ENCODE measurements around the gene ENAH.

DNA sequence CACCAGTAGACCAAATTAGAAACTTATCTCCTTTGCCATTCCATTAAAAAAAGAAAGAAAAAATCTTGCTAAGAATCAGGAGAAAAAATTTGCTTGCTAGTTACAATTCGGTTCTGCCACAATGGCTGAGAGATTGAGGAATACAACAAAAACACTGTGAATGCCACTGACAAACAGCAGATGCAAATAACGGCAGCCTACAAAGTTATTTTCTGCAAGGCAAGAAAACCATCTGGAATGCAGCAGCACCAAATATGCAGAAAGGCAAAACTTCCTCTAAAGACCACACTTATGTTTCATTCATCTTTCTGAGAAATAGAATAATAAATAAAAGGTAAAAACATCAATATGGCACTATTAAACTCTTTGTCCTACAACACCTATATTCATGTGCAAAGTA is 75.7 kb downstream of the ENAH start:
- TF ChIP-seq, protein P1, sequence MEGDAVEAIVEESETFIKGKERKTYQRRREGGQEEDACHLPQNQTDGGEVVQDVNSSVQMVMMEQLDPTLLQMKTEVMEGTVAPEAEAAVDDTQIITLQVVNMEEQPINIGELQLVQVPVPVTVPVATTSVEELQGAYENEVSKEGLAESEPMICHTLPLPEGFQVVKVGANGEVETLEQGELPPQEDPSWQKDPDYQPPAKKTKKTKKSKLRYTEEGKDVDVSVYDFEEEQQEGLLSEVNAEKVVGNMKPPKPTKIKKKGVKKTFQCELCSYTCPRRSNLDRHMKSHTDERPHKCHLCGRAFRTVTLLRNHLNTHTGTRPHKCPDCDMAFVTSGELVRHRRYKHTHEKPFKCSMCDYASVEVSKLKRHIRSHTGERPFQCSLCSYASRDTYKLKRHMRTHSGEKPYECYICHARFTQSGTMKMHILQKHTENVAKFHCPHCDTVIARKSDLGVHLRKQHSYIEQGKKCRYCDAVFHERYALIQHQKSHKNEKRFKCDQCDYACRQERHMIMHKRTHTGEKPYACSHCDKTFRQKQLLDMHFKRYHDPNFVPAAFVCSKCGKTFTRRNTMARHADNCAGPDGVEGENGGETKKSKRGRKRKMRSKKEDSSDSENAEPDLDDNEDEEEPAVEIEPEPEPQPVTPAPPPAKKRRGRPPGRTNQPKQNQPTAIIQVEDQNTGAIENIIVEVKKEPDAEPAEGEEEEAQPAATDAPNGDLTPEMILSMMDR (conservative IDR thresholded peaks at IDR 0.05 in 1 of 2, IDR thresholded peaks at IDR 0.05 in 1 of 2; ENCODE audit: low read depth in 1 of 2, low read length in 2 of 2), result no peak
- TF ChIP-seq EZH2 (IDR thresholded peaks at IDR 0.05; ENCODE audit: low read length, missing control alignments), result no peak

Data from fibroblast of lung (primary cell).